ENCODE measurements around the gene ACAP3.

Gene ACAP3

GRCh38 chr1:1307923-1308755, at the start of gene ACAP3, which contains the start of gene PUSL1:
Gene ACAP3, minus strand, starts transcription at chr1:1307930. Its CDS starts 115 bp downstream, at chr1:1307815.
Gene PUSL1, plus strand, starts transcription at chr1:1308597. Its CDS starts 47 bp downstream, at chr1:1308644.
- H3K9me3 ChIP-seq (ENCODE audit: control insufficient read depth, insufficient read depth, low read length): no peaks in the 10 kb centered on the region
- H3K36me3 ChIP-seq (ENCODE audit: control insufficient read depth, insufficient read depth, low read length): peaks cover 32% of the 10 kb centered on the region
- H3K27me3 ChIP-seq (ENCODE audit: control insufficient read depth, insufficient read depth, low read length): no peaks in the 10 kb centered on the region; the same call in 1 of the 2 replicates
- peaks cover 38% of the 10 kb centered on the region for H3K4me1 ChIP-seq (ENCODE audit: control insufficient read depth, insufficient read depth, low read length)
- peak within 1 kb of the TSS; percentile 86 for H3K27ac ChIP-seq (ENCODE audit: low read depth, low read length)
- H3K4me3 ChIP-seq (ENCODE audit: low read depth, low read length): peak within 1 kb of the TSS; percentile 75
- peak within 1 kb of the TSS; percentile 57; the same call in 1 of the 2 replicates for H3K9ac ChIP-seq (ENCODE audit: low read depth, low read length)

GRCh38 chr1:1356796-1357401, 49.2 kb upstream of the ACAP3 start:
- Histone ChIP-seq H3K9me3 (ENCODE audit: control insufficient read depth, insufficient read depth, low read length) (no peaks in the 10 kb centered on the region), H3K4me1 (ENCODE audit: control insufficient read depth, insufficient read depth, low read length) (peaks cover 34% of the 10 kb centered on the region), H3K27me3 (ENCODE audit: control insufficient read depth, insufficient read depth, low read length) (peaks cover 20% of the 10 kb centered on the region), H3K4me3 (ENCODE audit: low read depth, low read length) (no peak overlapping the region), H3K9ac (ENCODE audit: low read depth, low read length) (no peak overlapping the region), H3K36me3 (ENCODE audit: control insufficient read depth, insufficient read depth, low read length) (no peaks in the 10 kb centered on the region), H3K27ac (ENCODE audit: low read depth, low read length) (no peak overlapping the region)

- H3K36me3 ChIP-seq (ENCODE audit: control insufficient read depth, insufficient read depth, low read length): no peaks in the 10 kb centered on the region
- H3K4me1 ChIP-seq (ENCODE audit: control insufficient read depth, insufficient read depth, low read length): peaks cover 38% of the 10 kb centered on the region
- H3K27ac ChIP-seq (ENCODE audit: low read depth, low read length): no peak overlapping the region
- no peak overlapping the region for H3K4me3 ChIP-seq (ENCODE audit: low read depth, low read length)
- H3K9ac ChIP-seq (ENCODE audit: low read depth, low read length): no peak overlapping the region
- no peaks in the 10 kb centered on the region for H3K9me3 ChIP-seq (ENCODE audit: control insufficient read depth, insufficient read depth, low read length)
- peaks cover 20% of the 10 kb centered on the region for H3K27me3 ChIP-seq (ENCODE audit: control insufficient read depth, insufficient read depth, low read length)
These were observed 48.6 kb upstream of the ACAP3 start for GRCh38 chr1:1356166-1356795.

- Histone ChIP-seq H3K27ac (ENCODE audit: low read depth, low read length) (no peak overlapping the region), H3K27me3 (ENCODE audit: control insufficient read depth, insufficient read depth, low read length) (peaks cover 20% of the 10 kb centered on the region), H3K36me3 (ENCODE audit: control insufficient read depth, insufficient read depth, low read length) (no peaks in the 10 kb centered on the region), H3K4me3 (ENCODE audit: low read depth, low read length) (peak overlapping the region; percentile 43; the same call in 1 of the 2 replicates), H3K9me3 (ENCODE audit: control insufficient read depth, insufficient read depth, low read length) (no peaks in the 10 kb centered on the region), H3K4me1 (ENCODE audit: control insufficient read depth, insufficient read depth, low read length) (peaks cover 36% of the 10 kb centered on the region), H3K9ac (ENCODE audit: low read depth, low read length) (no peak overlapping the region)
These were observed 47.7 kb upstream of the ACAP3 start for GRCh38 chr1:1355416-1355815.

GRCh38 chr1:1354271-1355247, 46.8 kb upstream of the ACAP3 start:
- no peak overlapping the region for H3K9ac ChIP-seq (ENCODE audit: low read depth, low read length)
- peak overlapping the region; percentile 13 for H3K27ac ChIP-seq (ENCODE audit: low read depth, low read length)
- H3K9me3 ChIP-seq (ENCODE audit: control insufficient read depth, insufficient read depth, low read length): no peaks in the 10 kb centered on the region
- peaks cover 20% of the 10 kb centered on the region for H3K27me3 ChIP-seq (ENCODE audit: control insufficient read depth, insufficient read depth, low read length)
- H3K4me3 ChIP-seq (ENCODE audit: low read depth, low read length): peak overlapping the region; percentile 49
- peaks cover 36% of the 10 kb centered on the region for H3K4me1 ChIP-seq (ENCODE audit: control insufficient read depth, insufficient read depth, low read length)
- no peaks in the 10 kb centered on the region for H3K36me3 ChIP-seq (ENCODE audit: control insufficient read depth, insufficient read depth, low read length)

- peak overlapping the region; percentile 13 for H3K27ac ChIP-seq (ENCODE audit: low read depth, low read length)
- H3K4me3 ChIP-seq (ENCODE audit: low read depth, low read length): peak overlapping the region; percentile 49; the same call in 1 of the 2 replicates
- H3K27me3 ChIP-seq (ENCODE audit: control insufficient read depth, insufficient read depth, low read length): peaks cover 20% of the 10 kb centered on the region
- peaks cover 27% of the 10 kb centered on the region for H3K4me1 ChIP-seq (ENCODE audit: control insufficient read depth, insufficient read depth, low read length)
- H3K36me3 ChIP-seq (ENCODE audit: control insufficient read depth, insufficient read depth, low read length): no peaks in the 10 kb centered on the region
- no peaks in the 10 kb centered on the region for H3K9me3 ChIP-seq (ENCODE audit: control insufficient read depth, insufficient read depth, low read length)
- no peak overlapping the region for H3K9ac ChIP-seq (ENCODE audit: low read depth, low read length)
These were observed 45.8 kb upstream of the ACAP3 start for GRCh38 chr1:1353389-1354151.

GRCh38 chr1:1352786-1353388, 45.2 kb upstream of the ACAP3 start:
- peaks cover 20% of the 10 kb centered on the region for H3K27me3 ChIP-seq (ENCODE audit: control insufficient read depth, insufficient read depth, low read length)
- no peaks in the 10 kb centered on the region for H3K9me3 ChIP-seq (ENCODE audit: control insufficient read depth, insufficient read depth, low read length)
- H3K9ac ChIP-seq (ENCODE audit: low read depth, low read length): no peak overlapping the region
- peaks cover 26% of the 10 kb centered on the region for H3K4me1 ChIP-seq (ENCODE audit: control insufficient read depth, insufficient read depth, low read length)
- no peaks in the 10 kb centered on the region for H3K36me3 ChIP-seq (ENCODE audit: control insufficient read depth, insufficient read depth, low read length)
- no peak overlapping the region for H3K27ac ChIP-seq (ENCODE audit: low read depth, low read length)
- H3K4me3 ChIP-seq (ENCODE audit: low read depth, low read length): no peak overlapping the region

GRCh38 chr1:1351511-1352427, 44.0 kb upstream of the ACAP3 start:
- Histone ChIP-seq H3K4me1 (ENCODE audit: control insufficient read depth, insufficient read depth, low read length) (peaks cover 28% of the 10 kb centered on the region), H3K27me3 (ENCODE audit: control insufficient read depth, insufficient read depth, low read length) (peaks cover 20% of the 10 kb centered on the region), H3K9me3 (ENCODE audit: control insufficient read depth, insufficient read depth, low read length) (no peaks in the 10 kb centered on the region), H3K36me3 (ENCODE audit: control insufficient read depth, insufficient read depth, low read length) (no peaks in the 10 kb centered on the region), H3K9ac (ENCODE audit: low read depth, low read length) (no peak overlapping the region), H3K4me3 (ENCODE audit: low read depth, low read length) (peak overlapping the region; percentile 12; the same call in 1 of the 2 replicates), H3K27ac (ENCODE audit: low read depth, low read length) (no peak overlapping the region)

Data from HUES48 (cell line).